Neutrophil (primary cell): ENCODE results near the gene ZNF665.
A peak's percentile ranks its signal among the peaks of the same experiment; 100 is the strongest.

ENCODE experiments used
- H3K27ac ChIP-seq: fragments of 200-600 bp; sonication (generic); 2 replicates; pipeline ENCODE4 v1.5.1; 2016; ENCODE audit warnings: mild to moderate bottlenecking, moderate library complexity
- H3K27me3 ChIP-seq: fragments of 200-600 bp; sonication (generic); 2 replicates; pipeline ENCODE4 v1.6.0; 2016; ENCODE audit warnings: mild to moderate bottlenecking
- H3K36me3 ChIP-seq: fragments of 200-600 bp; sonication (generic); 2 replicates; pipeline ENCODE4 v1.5.1; 2017
- H3K4me1 ChIP-seq, 2 experiments: fragments of 200-600 bp in 1 of 2; sonication (generic) in 1 of 2; 1 replicate in 1 of 2; 2 replicates in 1 of 2; pipeline versions ENCODE4 v1.5.1 to v1.6.1; 2013 to 2016; ENCODE audit warnings: low read depth in 1 of 2, low read length in 1 of 2, mild to moderate bottlenecking in 1 of 2, moderate library complexity in 1 of 2; ENCODE audit not compliant: control insufficient read depth in 1 of 2, insufficient read depth in 1 of 2
- H3K4me3 ChIP-seq, 2 experiments: fragments of 200-600 bp in 1 of 2; sonication (generic) in 1 of 2; 1 replicate in 1 of 2; 2 replicates in 1 of 2; pipeline ENCODE4 v1.5.1; 2013 to 2016; ENCODE audit warnings: low read depth in 1 of 2, low read length in 1 of 2, mild to moderate bottlenecking in 1 of 2, moderate library complexity in 1 of 2
- H3K9me3 ChIP-seq: fragments of 200-600 bp; sonication (generic); 2 replicates; pipeline ENCODE4 v1.5.1; 2016
- TF ChIP-seq, protein P1 (sequence below): fragments of 200-600 bp; sonication (generic); IDR thresholded peaks from 2 replicates; pipeline ENCODE4 v1.5.1; 2016; ENCODE audit warnings: antibody characterized with exemption

ZNF665 gene

GRCh38 chr19:53140351-53140750, 52.8 kb downstream of the ZNF665 start:
- Histone ChIP-seq H3K9me3 (peaks cover 48% of the 10 kb centered on the region), H3K36me3 (no peaks in the 10 kb centered on the region), H3K27me3 (no peaks in the 10 kb centered on the region), H3K4me3 (no peak overlapping the region), H3K27ac (no peak overlapping the region), H3K4me1 (no peaks in the 10 kb centered on the region)
- TF ChIP-seq, protein P1, sequence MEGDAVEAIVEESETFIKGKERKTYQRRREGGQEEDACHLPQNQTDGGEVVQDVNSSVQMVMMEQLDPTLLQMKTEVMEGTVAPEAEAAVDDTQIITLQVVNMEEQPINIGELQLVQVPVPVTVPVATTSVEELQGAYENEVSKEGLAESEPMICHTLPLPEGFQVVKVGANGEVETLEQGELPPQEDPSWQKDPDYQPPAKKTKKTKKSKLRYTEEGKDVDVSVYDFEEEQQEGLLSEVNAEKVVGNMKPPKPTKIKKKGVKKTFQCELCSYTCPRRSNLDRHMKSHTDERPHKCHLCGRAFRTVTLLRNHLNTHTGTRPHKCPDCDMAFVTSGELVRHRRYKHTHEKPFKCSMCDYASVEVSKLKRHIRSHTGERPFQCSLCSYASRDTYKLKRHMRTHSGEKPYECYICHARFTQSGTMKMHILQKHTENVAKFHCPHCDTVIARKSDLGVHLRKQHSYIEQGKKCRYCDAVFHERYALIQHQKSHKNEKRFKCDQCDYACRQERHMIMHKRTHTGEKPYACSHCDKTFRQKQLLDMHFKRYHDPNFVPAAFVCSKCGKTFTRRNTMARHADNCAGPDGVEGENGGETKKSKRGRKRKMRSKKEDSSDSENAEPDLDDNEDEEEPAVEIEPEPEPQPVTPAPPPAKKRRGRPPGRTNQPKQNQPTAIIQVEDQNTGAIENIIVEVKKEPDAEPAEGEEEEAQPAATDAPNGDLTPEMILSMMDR = no peak

GRCh38 chr19:53136432-53136831, 56.7 kb downstream of the ZNF665 start:
- Histone ChIP-seq H3K4me3 (no peak overlapping the region), H3K27ac (no peak overlapping the region), H3K27me3 (peaks cover 24% of the 10 kb centered on the region), H3K4me1 (peaks cover 7 to 18% of the 10 kb centered on the region in 2 experiments), H3K36me3 (no peaks in the 10 kb centered on the region), H3K9me3 (peaks cover 29% of the 10 kb centered on the region)
- TF ChIP-seq, protein P1 = no peak

DNA sequence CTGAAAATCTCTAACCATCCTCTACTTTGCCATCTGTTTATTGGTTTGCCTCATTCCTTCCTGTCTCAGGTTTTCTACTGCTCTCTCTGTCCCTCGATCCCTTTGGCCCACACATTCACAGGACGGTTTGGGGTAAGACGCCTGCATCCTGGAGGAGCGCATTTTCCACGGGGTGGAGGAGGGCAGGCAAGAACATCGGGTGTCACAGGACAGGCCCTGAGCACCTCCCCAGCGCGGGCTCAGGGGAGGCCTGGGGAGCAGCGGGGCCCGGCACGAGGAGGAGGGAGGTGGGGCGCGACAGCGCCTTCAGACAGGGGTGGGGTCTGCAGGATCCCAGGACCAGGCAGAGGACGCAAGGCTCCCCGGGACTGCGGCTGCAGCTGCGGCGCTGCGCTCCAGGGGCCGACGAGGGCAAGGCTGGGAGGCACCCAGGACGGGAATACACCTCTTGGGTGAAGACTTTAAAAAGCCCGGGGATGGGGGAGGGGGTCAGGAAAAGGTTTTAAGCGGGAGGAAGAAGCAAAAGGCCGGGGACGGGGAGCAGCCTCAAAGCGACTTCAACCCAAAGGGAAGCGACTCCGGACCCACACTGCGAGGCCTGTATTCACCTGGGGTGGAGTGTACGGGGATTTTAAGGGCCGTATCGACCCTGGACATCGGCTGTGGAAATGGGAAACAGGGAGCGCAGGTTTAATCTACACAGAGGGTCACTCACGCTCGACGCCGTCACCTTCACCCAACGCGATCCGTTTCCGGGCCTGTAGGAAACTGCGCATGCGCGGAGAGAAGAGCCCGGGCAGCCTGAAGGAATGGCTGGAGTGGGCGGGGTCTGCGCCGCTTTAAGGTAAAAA, 60.8 kb downstream of the ZNF665 start, which contains the start of gene ZNF415:
TSS of gene ZNF415 (minus strand) at position 770 of the 851 bp plus-strand sequence. CDS start 10,234 bp downstream, outside the sequence.
- H3K27me3 ChIP-seq = peaks cover 28% of the 10 kb centered on the region
- peaks cover 7 to 25% of the 10 kb centered on the region in 2 experiments for H3K4me1 ChIP-seq
- H3K36me3 ChIP-seq = no peaks in the 10 kb centered on the region
- no peak within 1 kb of the TSS for H3K27ac ChIP-seq
- TF ChIP-seq, protein P1 = no peak
- H3K9me3 ChIP-seq = no peaks in the 10 kb centered on the region
- H3K4me3 ChIP-seq = peak within 1 kb of the TSS; percentile 59 to 74

DNA sequence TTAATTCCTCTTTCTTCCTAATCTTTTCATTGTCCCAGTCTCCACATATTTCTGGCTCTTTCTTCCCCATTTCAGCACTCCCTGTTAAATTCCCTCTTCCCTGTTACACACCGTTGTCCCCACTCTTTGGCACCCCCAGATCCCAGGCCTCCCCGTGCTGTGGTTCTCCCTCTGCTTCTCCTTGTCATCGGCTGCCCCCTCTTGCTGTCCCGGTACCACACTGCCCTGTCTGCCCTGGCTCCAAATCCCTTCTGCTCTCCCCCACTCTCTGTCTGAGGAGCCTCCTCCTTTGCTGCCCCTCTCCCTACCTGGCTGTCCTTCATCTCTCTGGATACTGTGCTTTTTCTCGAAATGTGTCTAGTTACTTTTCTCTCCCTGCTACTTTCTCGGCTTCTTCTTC, 61.4 kb downstream of the ZNF665 start:
- H3K4me3 ChIP-seq = peak overlapping the region; percentile 59 to 74
- H3K36me3 ChIP-seq = no peaks in the 10 kb centered on the region
- TF ChIP-seq, protein P1 = no peak
- peaks cover 7 to 25% of the 10 kb centered on the region in 2 experiments for H3K4me1 ChIP-seq
- H3K27me3 ChIP-seq = peaks cover 28% of the 10 kb centered on the region
- no peaks in the 10 kb centered on the region for H3K9me3 ChIP-seq
- H3K27ac ChIP-seq = no peak overlapping the region

- Histone ChIP-seq H3K4me3 (no peak overlapping the region), H3K27ac (no peak overlapping the region), H3K9me3 (no peaks in the 10 kb centered on the region), H3K36me3 (no peaks in the 10 kb centered on the region), H3K27me3 (peaks cover 28% of the 10 kb centered on the region), H3K4me1 (peaks cover 7 to 25% of the 10 kb centered on the region in 2 experiments)
- TF ChIP-seq, protein P1 = no peak
Observed at GRCh38 chr19:53131085-53131590, 62.0 kb downstream of the ZNF665 start.
